ENCODE measurements around the gene PTPN14. TPM values are rescaled to one million over a fixed set of nuclear protein-coding genes. Genes with fewer than 3 reads are reported as not detected.

The PTPN14 gene
- total RNA-seq, 4 donors from 2014 or later: 42.8 to 63.8 (median 50.4) TPM

GRCh38 chr1:214463596-214463995, 87.8 kb downstream of the PTPN14 start:
- H3K4me1 ChIP-seq: peaks cover 19 to 45% of the 10 kb centered on the region in 2 donors
- ATAC-seq (no peak), DNase-seq (no peak)
- no peaks in the 10 kb centered on the region for H3K36me3 ChIP-seq
- TF ChIP-seq POLR2A (IDR thresholded peaks at IDR 0.05) (no peak), CTCF (IDR thresholded peaks at IDR 0.05 in 4 of 5, conservative IDR thresholded peaks at IDR 0.05 in 1 of 5) (no peak)
- no peaks in the 10 kb centered on the region for H3K27me3 ChIP-seq
- peak overlapping the region in 1 of 4 donors; percentile 78 for H3K27ac ChIP-seq
- H3K9me3 ChIP-seq: no peaks in the 10 kb centered on the region
- intact Hi-C loops (cut with DNase I; ENCODE audit: low total_unique reads) (no loop called here), in situ Hi-C loops (cut with MboI; ENCODE audit: low sequenced_read_pairs in 4 of 4) (no loop called here)
- H3K4me3 ChIP-seq: no peak overlapping the region

GRCh38 chr1:214462882-214463281, 88.5 kb downstream of the PTPN14 start:
- intact Hi-C loops (cut with DNase I; ENCODE audit: low total_unique reads): no loop called here
- in situ Hi-C loops (cut with MboI; ENCODE audit: low sequenced_read_pairs in 4 of 4): no loop called here
- Histone ChIP-seq H3K4me1 (peaks cover 19 to 45% of the 10 kb centered on the region in 2 donors), H3K27me3 (no peaks in the 10 kb centered on the region), H3K9me3 (no peaks in the 10 kb centered on the region), H3K36me3 (no peaks in the 10 kb centered on the region), H3K27ac (peak overlapping the region in 1 of 4 donors; percentile 78), H3K4me3 (no peak overlapping the region)
- ATAC-seq (no peak), DNase-seq (no peak)
- TF ChIP-seq POLR2A (IDR thresholded peaks at IDR 0.05): no peak
- no peak for TF ChIP-seq CTCF (IDR thresholded peaks at IDR 0.05 in 4 of 5, conservative IDR thresholded peaks at IDR 0.05 in 1 of 5)

GRCh38 chr1:214461305-214461704, 90.1 kb downstream of the PTPN14 start:
- no peaks in the 10 kb centered on the region for H3K9me3 ChIP-seq
- no peak for DNase-seq
- H3K36me3 ChIP-seq: no peaks in the 10 kb centered on the region
- intact Hi-C loops (cut with DNase I; ENCODE audit: low total_unique reads): no loop called here
- no peak for ATAC-seq
- H3K27me3 ChIP-seq: no peaks in the 10 kb centered on the region
- no peak overlapping the region for H3K4me3 ChIP-seq
- TF ChIP-seq POLR2A (IDR thresholded peaks at IDR 0.05) (no peak), CTCF (IDR thresholded peaks at IDR 0.05 in 4 of 5, conservative IDR thresholded peaks at IDR 0.05 in 1 of 5) (no peak)
- H3K27ac ChIP-seq: no peak overlapping the region
- in situ Hi-C loops (cut with MboI; ENCODE audit: low sequenced_read_pairs in 4 of 4): no loop called here
- H3K4me1 ChIP-seq: peaks cover 26 to 44% of the 10 kb centered on the region in 2 donors

GRCh38 chr1:214460304-214460916, 91.0 kb downstream of the PTPN14 start:
- Histone ChIP-seq H3K27me3 (no peaks in the 10 kb centered on the region), H3K9me3 (no peaks in the 10 kb centered on the region), H3K36me3 (no peaks in the 10 kb centered on the region), H3K4me3 (no peak overlapping the region), H3K4me1 (peaks cover 35 to 50% of the 10 kb centered on the region in 2 donors), H3K27ac (no peak overlapping the region)
- TF ChIP-seq CTCF (IDR thresholded peaks at IDR 0.05 in 4 of 5, conservative IDR thresholded peaks at IDR 0.05 in 1 of 5) (no peak), POLR2A (IDR thresholded peaks at IDR 0.05) (no peak)
- in situ Hi-C loops (cut with MboI; ENCODE audit: low sequenced_read_pairs in 4 of 4) (no loop called here), intact Hi-C loops (cut with DNase I; ENCODE audit: low total_unique reads) (no loop called here)
- ATAC-seq (no peak), DNase-seq (no peak)

- in situ Hi-C loops (cut with MboI; ENCODE audit: low sequenced_read_pairs in 4 of 4): no loop called here
- Histone ChIP-seq H3K27ac (no peak overlapping the region), H3K4me1 (peaks cover 40 to 52% of the 10 kb centered on the region in 2 donors), H3K27me3 (no peaks in the 10 kb centered on the region), H3K36me3 (no peaks in the 10 kb centered on the region), H3K4me3 (no peak overlapping the region), H3K9me3 (no peaks in the 10 kb centered on the region)
- DNase-seq (no peak), ATAC-seq (no peak)
- TF ChIP-seq CTCF (IDR thresholded peaks at IDR 0.05 in 4 of 5, conservative IDR thresholded peaks at IDR 0.05 in 1 of 5): no peak
- TF ChIP-seq POLR2A (IDR thresholded peaks at IDR 0.05): no peak
- intact Hi-C loops (cut with DNase I; ENCODE audit: low total_unique reads): no loop called here
These were observed 91.5 kb downstream of the PTPN14 start for GRCh38 chr1:214459895-214460294.
